HepG2 (cell line): ENCODE measurements around the gene PIEZO2. TPM values are rescaled to one million over a fixed set of nuclear protein-coding genes. Genes with fewer than 3 reads are reported as not detected.

Experiments used
- ATAC-seq: fragments of 200-7000 bp; cut with Tn5 transposase; 3 replicates; pipeline ENCODE4 v1.9.1; 2020; ENCODE audit warnings: mild to moderate bottlenecking, moderate library complexity
- BruUV-seq: library from RNA; stranded (reverse); fragments of 400-500 nt; replicated peaks from 2 replicates; lab custom pipeline; 2021; lab: Mats Ljungman, UMichigan
- CTCF ChIA-PET: fragments of 300-600 bp; formaldehyde crosslinking; extraction: SDS; loops from one replicate; lab custom pipeline; 2021; ENCODE audit warnings: low total read pairs, inconsistent platforms, low intra/inter-chr PET ratio; lab: Yijun Ruan, JAX
- POLR2A ChIA-PET: fragments of 350-600 bp; sonication (Branson Sonifier 250); formaldehyde crosslinking; loops from one replicate; lab custom pipeline; 2020; ENCODE audit warnings: antibody characterized with exemption, inconsistent platforms; lab: Yijun Ruan, JAX
- DNase-seq: peaks from one replicate; pipeline ENCODE4 v3.0.0-alpha.2; 2015; ENCODE audit warnings: low spot score
- FAIRE-seq: peaks from 3 replicates; lab custom pipeline; 2011; peaks lifted over from hg19 to GRCh38; lab: Jason Lieb, UNC
- H2AFZ ChIP-seq: one replicate; pipeline ENCODE4 v1.6.1; 2011; ENCODE audit warnings: low read length, inconsistent platforms
- H3K27ac ChIP-seq: fragments of 300-600 bp; 3 replicates; pipeline ENCODE4 v1.8.0; 2011; ENCODE audit warnings: mixed run types, mild to moderate bottlenecking, mixed read lengths, low read length, inconsistent platforms; ENCODE audit not compliant: insufficient read depth; ENCODE audit errors: extremely low read length
- H3K27me3 ChIP-seq, 2 experiments: fragments of 200-600 bp in 1 of 2; 2 replicates in 1 of 2; 3 replicates in 1 of 2; pipeline versions ENCODE4 v1.6.0 to v1.8.0; 2011; ENCODE audit warnings: low read length in 2 of 2, mild to moderate bottlenecking in 2 of 2, moderate library complexity in 2 of 2, inconsistent platforms in 1 of 2; ENCODE audit not compliant: insufficient read depth in 2 of 2, control insufficient read depth in 1 of 2
- H3K36me3 ChIP-seq, 2 experiments: fragments of 200-600 bp in 1 of 2; replicated peaks in 1 of 2; 2 replicates in 1 of 2; 3 replicates in 1 of 2; pipeline versions ENCODE4 v1.5.1 to v1.8.0; 2011; ENCODE audit warnings: low read length in 2 of 2, inconsistent platforms in 1 of 2; ENCODE audit not compliant: insufficient read depth in 2 of 2, control insufficient read depth in 1 of 2
- H3K4me1 ChIP-seq: 2 replicates; pipeline ENCODE4 v1.5.1; 2012; ENCODE audit warnings: low read length, inconsistent platforms; ENCODE audit not compliant: insufficient read depth
- H3K4me2 ChIP-seq: 2 replicates; pipeline ENCODE4 v1.6.0; 2011; ENCODE audit warnings: low read depth, low read length, inconsistent platforms
- H3K4me3 ChIP-seq, 3 experiments: fragments of 200-600 bp in 1 of 3; sonication (generic), shearing (Covaris generic) in 1 of 3; replicated peaks in 1 of 3; 2 replicates each; pipeline ENCODE4 v1.5.1; 2011 to 2016; ENCODE audit warnings: low read length in 3 of 3, inconsistent platforms in 2 of 3, low read depth in 2 of 3, mild to moderate bottlenecking in 2 of 3, control low read depth in 1 of 3, mixed read lengths in 1 of 3; ENCODE audit not compliant: insufficient read depth in 1 of 3
- H3K79me2 ChIP-seq: one replicate; pipeline ENCODE4 v1.6.1; 2011; ENCODE audit warnings: low read length, inconsistent platforms; ENCODE audit not compliant: insufficient read depth
- H3K9ac ChIP-seq: 2 replicates; pipeline ENCODE4 v1.6.0; 2011; ENCODE audit warnings: mild to moderate bottlenecking, low read depth, low read length, inconsistent platforms; ENCODE audit not compliant: insufficient read depth
- H3K9me3 ChIP-seq: 2 replicates; pipeline ENCODE4 v1.5.1; 2012; ENCODE audit warnings: mild to moderate bottlenecking, low read length
- H4K20me1 ChIP-seq: 2 replicates; pipeline ENCODE4 v1.6.0; 2011; ENCODE audit warnings: inconsistent platforms, mild to moderate bottlenecking, low read length, moderate library complexity; ENCODE audit not compliant: insufficient read depth
- E2F1 ChIP-seq: sonication (generic); formaldehyde crosslinking; IDR thresholded peaks from 2 replicates; pipeline ENCODE4 v1.5.0; 2020; ENCODE audit warnings: missing genetic modification reagents
- SALL2 ChIP-seq: sonication (generic); formaldehyde crosslinking; IDR thresholded peaks from 2 replicates; pipeline ENCODE4 v1.8.1; 2023; ENCODE audit warnings: mild to moderate bottlenecking, missing genetic modification reagents, inconsistent platforms
- SMAD9 ChIP-seq: sonication (generic); formaldehyde crosslinking; IDR thresholded peaks from 2 replicates; pipeline ENCODE4 v1.5.1; 2020; ENCODE audit warnings: mild to moderate bottlenecking, missing genetic modification reagents
- SMC3 ChIP-seq: IDR thresholded peaks from 2 replicates; pipeline ENCODE4 v1.6.1; 2011; ENCODE audit warnings: low read length, improper control_type of control experiment
- TAF15 ChIP-seq: fragments of 200-400 bp; formaldehyde crosslinking; IDR thresholded peaks from one replicate; pipeline ENCODE4 v1.6.1; 2018; ENCODE audit warnings: mild to moderate bottlenecking, low read depth, low read length; ENCODE audit not compliant: poor library complexity, severe bottlenecking
- ZMAT3 ChIP-seq: sonication (generic); formaldehyde crosslinking; conservative IDR thresholded peaks from 2 replicates; pipeline ENCODE4 v1.7.0; 2021; ENCODE audit warnings: missing genetic modification reagents
- ZNF230 ChIP-seq: sonication (generic); formaldehyde crosslinking; IDR thresholded peaks from 2 replicates; pipeline ENCODE4 v1.4.0; 2020; ENCODE audit warnings: mild to moderate bottlenecking, missing genetic modification reagents
- WGBS: methylation state at CpG from one replicate; pipeline ENCODE4 v1.1.6; 2017; ENCODE audit warnings: low lambda C conversion rate; 5-methylcytosine and 5-hydroxymethylcytosine counted together
- in situ Hi-C: cut with HindIII; loops from 2 replicates; pipeline ENCODE4 v1.10.0; 2017; ENCODE audit warnings: low pct_unique_long_range_greater_than_20kb; ENCODE audit not compliant: extremely low pct_ligation_motif_present
- intact Hi-C: fragments of 100-400 bp; cut with micrococcal nuclease; formaldehyde crosslinking; loops from one replicate; pipeline ENCODE4 v1.10.0; 2022; ENCODE audit not compliant: unreplicated experiment
- polyA plus RNA-seq, 8 experiments: library from polyadenylated mRNA; depleted of rRNA in 3 of 8; stranded (reverse) in 7 of 8; unstranded in 1 of 8; fragments of >200 nt; fragmentation: Illumina TruSeq in 4 of 8; extraction: Trizol in 4 of 8; gene quantifications; 2 replicates each; pipeline versions ENCODE4 v1.2.1 to v1.2.3, GENCODE V29; 2011 to 2016; ENCODE audit warnings: low read depth in 4 of 8, missing spikeins in 1 of 8, mixed read lengths in 1 of 8; ENCODE audit not compliant: insufficient read depth in 1 of 8
- total RNA-seq, 5 experiments: library from RNA; depleted of rRNA; stranded (reverse); fragments of >200 nt; fragmentation: Illumina TruSeq; extraction: Trizol; gene quantifications; 2 replicates each; pipeline ENCODE4 v1.2.3, GENCODE V29; 2016; ENCODE audit warnings: low read depth in 1 of 5
- TF ChIP-seq, protein P1 (sequence below): sonication (generic); formaldehyde crosslinking; IDR thresholded peaks from 2 replicates; pipeline ENCODE4 v1.4.0; 2020; ENCODE audit warnings: missing genetic modification reagents

Gene PIEZO2
- total and polyA plus RNA-seq, 2 of the 13 experiments (the other 11 are each of a cell fraction or from before 2014, with no cell fraction given): 15.2 to 27.2 TPM

DNA sequence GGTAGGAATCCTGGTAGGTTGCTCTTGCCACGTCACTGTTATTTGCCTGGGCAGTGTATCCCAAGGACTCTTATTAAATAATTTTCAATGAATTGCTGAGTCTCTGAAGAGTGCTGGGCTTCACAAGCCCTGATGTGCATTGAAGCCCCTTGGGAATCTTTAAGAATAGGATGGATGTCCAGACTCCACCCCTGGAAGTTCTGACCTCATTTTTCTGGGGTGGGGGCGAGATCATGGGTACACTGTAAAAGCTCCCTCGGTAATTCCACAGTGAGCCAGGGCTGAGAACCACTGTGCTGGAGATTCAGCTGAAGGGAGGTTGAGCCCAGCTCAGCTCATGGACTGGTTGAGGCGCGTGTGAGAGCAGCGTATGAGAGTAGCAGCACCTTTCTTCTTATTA is 140.2 kb downstream of the PIEZO2 start:
- no peak overlapping the region for H2AFZ ChIP-seq
- in situ Hi-C loops (no loop called here), intact Hi-C loops (loop anchor here (5.0 kb wide), 1 partner anchor 107 kb away; no protein-coding TSS in a partner anchor)
- H3K9ac ChIP-seq: no peak overlapping the region
- H3K79me2 ChIP-seq: no peaks in the 10 kb centered on the region
- peaks cover 45% of the 10 kb centered on the region for H3K4me1 ChIP-seq
- no peaks in the 10 kb centered on the region for H3K36me3 ChIP-seq
- peak overlapping the region; percentile 44 for H3K27ac ChIP-seq
- DNase-seq: no peak
- H4K20me1 ChIP-seq: no peaks in the 10 kb centered on the region
- no peak for ATAC-seq
- no TSS peak for BruUV-seq
- TF ChIP-seq SMC3 (no peak), ZMAT3 (no peak), ZNF230 (CRISPR knock-in tag) (no peak), TAF15 (no peak), SALL2 (CRISPR knock-in tag) (no peak), E2F1 (no peak), SMAD9 (CRISPR knock-in tag) (no peak)
- TF ChIP-seq, protein P1, sequence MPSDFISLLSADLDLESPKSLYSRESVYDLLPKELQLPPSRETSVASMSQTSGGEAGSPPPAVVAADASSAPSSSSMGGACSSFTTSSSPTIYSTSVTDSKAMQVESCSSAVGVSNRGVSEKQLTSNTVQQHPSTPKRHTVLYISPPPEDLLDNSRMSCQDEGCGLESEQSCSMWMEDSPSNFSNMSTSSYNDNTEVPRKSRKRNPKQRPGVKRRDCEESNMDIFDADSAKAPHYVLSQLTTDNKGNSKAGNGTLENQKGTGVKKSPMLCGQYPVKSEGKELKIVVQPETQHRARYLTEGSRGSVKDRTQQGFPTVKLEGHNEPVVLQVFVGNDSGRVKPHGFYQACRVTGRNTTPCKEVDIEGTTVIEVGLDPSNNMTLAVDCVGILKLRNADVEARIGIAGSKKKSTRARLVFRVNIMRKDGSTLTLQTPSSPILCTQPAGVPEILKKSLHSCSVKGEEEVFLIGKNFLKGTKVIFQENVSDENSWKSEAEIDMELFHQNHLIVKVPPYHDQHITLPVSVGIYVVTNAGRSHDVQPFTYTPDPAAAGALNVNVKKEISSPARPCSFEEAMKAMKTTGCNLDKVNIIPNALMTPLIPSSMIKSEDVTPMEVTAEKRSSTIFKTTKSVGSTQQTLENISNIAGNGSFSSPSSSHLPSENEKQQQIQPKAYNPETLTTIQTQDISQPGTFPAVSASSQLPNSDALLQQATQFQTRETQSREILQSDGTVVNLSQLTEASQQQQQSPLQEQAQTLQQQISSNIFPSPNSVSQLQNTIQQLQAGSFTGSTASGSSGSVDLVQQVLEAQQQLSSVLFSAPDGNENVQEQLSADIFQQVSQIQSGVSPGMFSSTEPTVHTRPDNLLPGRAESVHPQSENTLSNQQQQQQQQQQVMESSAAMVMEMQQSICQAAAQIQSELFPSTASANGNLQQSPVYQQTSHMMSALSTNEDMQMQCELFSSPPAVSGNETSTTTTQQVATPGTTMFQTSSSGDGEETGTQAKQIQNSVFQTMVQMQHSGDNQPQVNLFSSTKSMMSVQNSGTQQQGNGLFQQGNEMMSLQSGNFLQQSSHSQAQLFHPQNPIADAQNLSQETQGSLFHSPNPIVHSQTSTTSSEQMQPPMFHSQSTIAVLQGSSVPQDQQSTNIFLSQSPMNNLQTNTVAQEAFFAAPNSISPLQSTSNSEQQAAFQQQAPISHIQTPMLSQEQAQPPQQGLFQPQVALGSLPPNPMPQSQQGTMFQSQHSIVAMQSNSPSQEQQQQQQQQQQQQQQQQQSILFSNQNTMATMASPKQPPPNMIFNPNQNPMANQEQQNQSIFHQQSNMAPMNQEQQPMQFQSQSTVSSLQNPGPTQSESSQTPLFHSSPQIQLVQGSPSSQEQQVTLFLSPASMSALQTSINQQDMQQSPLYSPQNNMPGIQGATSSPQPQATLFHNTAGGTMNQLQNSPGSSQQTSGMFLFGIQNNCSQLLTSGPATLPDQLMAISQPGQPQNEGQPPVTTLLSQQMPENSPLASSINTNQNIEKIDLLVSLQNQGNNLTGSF: no peak
- no peak overlapping the region for H3K4me3 ChIP-seq
- no peaks in the 10 kb centered on the region for H3K9me3 ChIP-seq
- no peak for FAIRE-seq
- POLR2A ChIA-PET: no interaction called here
- 97% methylated on average over 6 of the region's 6 CpGs for WGBS
- no peaks in the 10 kb centered on the region for H3K27me3 ChIP-seq
- no peak overlapping the region for H3K4me2 ChIP-seq
- CTCF ChIA-PET: no interaction called here
